NT2/D1 (cell line): ENCODE data around the gene CD52.

Experiments
- SUZ12 ChIP-seq: IDR thresholded peaks from 2 replicates; pipeline ENCODE4 v1.6.1; 2011; ENCODE audit not compliant: insufficient read length, insufficient read depth; ENCODE audit errors: extremely low read depth
- YY1 ChIP-seq: IDR thresholded peaks from 2 replicates; pipeline ENCODE4 v1.6.1; 2011; ENCODE audit not compliant: insufficient read length, insufficient read depth

- TF ChIP-seq YY1 (peak; percentile 93), SUZ12 (no peak)
Observed at GRCh38 chr1:26306290-26307229, 11.2 kb upstream of the CD52 start, which contains the start of gene UBXN11.
